ENCODE measurements around the gene RNF32.

The RNF32 gene

GRCh38 chr7:156620291-156620675 lies 20.3 kb upstream of the RNF32 start:
- H3K4me3 ChIP-seq (ENCODE audit: low read depth, low read length), result no peak overlapping the region
- no peak for TF ChIP-seq CTCF (IDR thresholded peaks at IDR 0.05; ENCODE audit: low read depth, low read length)

GRCh38 chr7:156621652-156622051 lies 18.9 kb upstream of the RNF32 start:
- no peak for TF ChIP-seq CTCF (IDR thresholded peaks at IDR 0.05; ENCODE audit: low read depth, low read length)
- no peak overlapping the region for H3K4me3 ChIP-seq (ENCODE audit: low read depth, low read length)

- TF ChIP-seq CTCF (IDR thresholded peaks at IDR 0.05; ENCODE audit: low read depth, low read length), result no peak
- no peak overlapping the region for H3K4me3 ChIP-seq (ENCODE audit: low read depth, low read length)
Measured at GRCh38 chr7:156625580-156625979, 15.0 kb upstream of the RNF32 start.

- no peak overlapping the region for H3K4me3 ChIP-seq (ENCODE audit: low read depth, low read length)
- TF ChIP-seq CTCF (IDR thresholded peaks at IDR 0.05; ENCODE audit: low read depth, low read length), result no peak
Measured at GRCh38 chr7:156626220-156626895, 14.2 kb upstream of the RNF32 start.

GRCh38 chr7:156628562-156628961 lies 12.0 kb upstream of the RNF32 start:
- TF ChIP-seq CTCF (IDR thresholded peaks at IDR 0.05; ENCODE audit: low read depth, low read length), result no peak
- H3K4me3 ChIP-seq (ENCODE audit: low read depth, low read length), result no peak overlapping the region

- H3K4me3 ChIP-seq (ENCODE audit: low read depth, low read length), result no peak overlapping the region
Measured at GRCh38 chr7:156629873-156630272, 10.7 kb upstream of the RNF32 start.

GRCh38 chr7:156634117-156634516 lies 6.5 kb upstream of the RNF32 start:
- H3K4me3 ChIP-seq (ENCODE audit: low read depth, low read length), result no peak overlapping the region
- TF ChIP-seq CTCF (IDR thresholded peaks at IDR 0.05; ENCODE audit: low read depth, low read length), result no peak

More at GRCh38 chr7:156629873-156630272, 10.7 kb upstream of the RNF32 start:
- no peak for TF ChIP-seq CTCF (IDR thresholded peaks at IDR 0.05; ENCODE audit: low read depth, low read length)

All from WI38 (cell line).